DND-41 (cell line): ENCODE data around the gene CERK.

Experiments used
- ATAC-seq: fragments of 200-7000 bp; cut with Tn5 transposase; 3 replicates; pipeline ENCODE4 v1.9.1; 2021; ENCODE audit warnings: low read depth; ENCODE audit not compliant: insufficient read depth
- DNase-seq: peaks from one replicate; pipeline ENCODE4 v3.0.0-alpha.2; 2020
- H2AFZ ChIP-seq: 2 replicates; pipeline ENCODE4 v1.6.0; 2012; ENCODE audit warnings: low read depth, low read length
- H3K27ac ChIP-seq: 2 replicates; pipeline ENCODE4 v1.5.1; 2012; ENCODE audit warnings: low read length, inconsistent platforms
- H3K27me3 ChIP-seq: fragments of 200-600 bp; sonication (generic); 2 replicates; pipeline ENCODE4 v1.6.0; 2012; ENCODE audit warnings: low read length, mild to moderate bottlenecking, inconsistent platforms; ENCODE audit not compliant: insufficient read depth, poor library complexity
- H3K36me3 ChIP-seq: 2 replicates; pipeline ENCODE4 v1.5.1; 2012; ENCODE audit warnings: low read length, inconsistent platforms; ENCODE audit not compliant: insufficient read depth
- H3K4me1 ChIP-seq: 2 replicates; pipeline ENCODE4 v1.5.1; 2012; ENCODE audit warnings: mild to moderate bottlenecking, low read length; ENCODE audit not compliant: insufficient read depth
- H3K4me2 ChIP-seq: 2 replicates; pipeline ENCODE4 v1.6.0; 2012; ENCODE audit warnings: mild to moderate bottlenecking, moderate library complexity, low read length, inconsistent platforms; ENCODE audit not compliant: insufficient read depth
- H3K4me3 ChIP-seq, 2 experiments: fragments of 200-600 bp in 1 of 2; shearing (Covaris generic) in 1 of 2; 2 replicates each; pipeline ENCODE4 v1.5.1; 2012 to 2016; ENCODE audit warnings: inconsistent platforms in 2 of 2, low read length in 2 of 2, mild to moderate bottlenecking in 2 of 2, low read depth in 1 of 2, moderate library complexity in 1 of 2
- H3K79me2 ChIP-seq: 2 replicates; pipeline ENCODE4 v1.6.0; 2012; ENCODE audit warnings: low read length, inconsistent platforms; ENCODE audit not compliant: insufficient read depth
- H3K9ac ChIP-seq: 2 replicates; pipeline ENCODE4 v1.6.0; 2012; ENCODE audit warnings: low read depth, mild to moderate bottlenecking, inconsistent platforms, low read length, moderate library complexity
- H3K9me3 ChIP-seq: 2 replicates; pipeline ENCODE4 v1.5.1; 2012; ENCODE audit warnings: low read length, moderate library complexity, mild to moderate bottlenecking, inconsistent platforms; ENCODE audit not compliant: insufficient read depth, severe bottlenecking
- H4K20me1 ChIP-seq: 2 replicates; pipeline ENCODE4 v1.6.0; 2012; ENCODE audit warnings: low read length; ENCODE audit not compliant: insufficient read depth
- EZH2 ChIP-seq: IDR thresholded peaks from 3 replicates; pipeline ENCODE4 v1.6.1; 2012; ENCODE audit warnings: borderline replicate concordance, low read depth, mild to moderate bottlenecking, moderate library complexity, low read length, inconsistent platforms; ENCODE audit not compliant: severe bottlenecking
- TF ChIP-seq, protein P1 (sequence below): IDR thresholded peaks from 2 replicates; pipeline ENCODE4 v1.5.1; 2012; ENCODE audit warnings: borderline replicate concordance, low read length, moderate library complexity, mild to moderate bottlenecking; ENCODE audit not compliant: poor library complexity, severe bottlenecking; ENCODE audit errors: extremely low read depth

Gene CERK

GRCh38 chr22:46699091-46699490 is 39.0 kb downstream of the CERK start:
- H2AFZ ChIP-seq: no peak overlapping the region
- DNase-seq (no peak), ATAC-seq (no peak)
- no peak overlapping the region for H3K9ac ChIP-seq
- no peak overlapping the region for H3K4me3 ChIP-seq
- H3K36me3 ChIP-seq: peaks cover 93% of the 10 kb centered on the region
- no peaks in the 10 kb centered on the region for H3K27me3 ChIP-seq
- no peak overlapping the region for H3K27ac ChIP-seq
- no peaks in the 10 kb centered on the region for H3K79me2 ChIP-seq
- peaks cover 12% of the 10 kb centered on the region for H4K20me1 ChIP-seq
- H3K4me1 ChIP-seq: no peaks in the 10 kb centered on the region
- no peak for TF ChIP-seq EZH2
- TF ChIP-seq, protein P1, sequence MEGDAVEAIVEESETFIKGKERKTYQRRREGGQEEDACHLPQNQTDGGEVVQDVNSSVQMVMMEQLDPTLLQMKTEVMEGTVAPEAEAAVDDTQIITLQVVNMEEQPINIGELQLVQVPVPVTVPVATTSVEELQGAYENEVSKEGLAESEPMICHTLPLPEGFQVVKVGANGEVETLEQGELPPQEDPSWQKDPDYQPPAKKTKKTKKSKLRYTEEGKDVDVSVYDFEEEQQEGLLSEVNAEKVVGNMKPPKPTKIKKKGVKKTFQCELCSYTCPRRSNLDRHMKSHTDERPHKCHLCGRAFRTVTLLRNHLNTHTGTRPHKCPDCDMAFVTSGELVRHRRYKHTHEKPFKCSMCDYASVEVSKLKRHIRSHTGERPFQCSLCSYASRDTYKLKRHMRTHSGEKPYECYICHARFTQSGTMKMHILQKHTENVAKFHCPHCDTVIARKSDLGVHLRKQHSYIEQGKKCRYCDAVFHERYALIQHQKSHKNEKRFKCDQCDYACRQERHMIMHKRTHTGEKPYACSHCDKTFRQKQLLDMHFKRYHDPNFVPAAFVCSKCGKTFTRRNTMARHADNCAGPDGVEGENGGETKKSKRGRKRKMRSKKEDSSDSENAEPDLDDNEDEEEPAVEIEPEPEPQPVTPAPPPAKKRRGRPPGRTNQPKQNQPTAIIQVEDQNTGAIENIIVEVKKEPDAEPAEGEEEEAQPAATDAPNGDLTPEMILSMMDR: no peak
- H3K4me2 ChIP-seq: no peak overlapping the region
- H3K9me3 ChIP-seq: no peaks in the 10 kb centered on the region

GRCh38 chr22:46697811-46698515 is 40.1 kb downstream of the CERK start:
- TF ChIP-seq, protein P1: no peak
- TF ChIP-seq EZH2: no peak
- H3K27me3 ChIP-seq: no peaks in the 10 kb centered on the region
- no peaks in the 10 kb centered on the region for H3K9me3 ChIP-seq
- peaks cover 93% of the 10 kb centered on the region for H3K36me3 ChIP-seq
- H3K9ac ChIP-seq: no peak overlapping the region
- no peak overlapping the region for H2AFZ ChIP-seq
- H3K79me2 ChIP-seq: no peaks in the 10 kb centered on the region
- no peak for ATAC-seq
- DNase-seq: no peak
- no peak overlapping the region for H3K4me3 ChIP-seq
- no peaks in the 10 kb centered on the region for H3K4me1 ChIP-seq
- no peak overlapping the region for H3K4me2 ChIP-seq
- peak overlapping the region; percentile 24; the same call in 1 of the 2 replicates for H3K27ac ChIP-seq
- peaks cover 9% of the 10 kb centered on the region for H4K20me1 ChIP-seq

- Histone ChIP-seq H3K27ac (no peak overlapping the region), H3K9me3 (no peaks in the 10 kb centered on the region), H3K79me2 (no peaks in the 10 kb centered on the region), H2AFZ (no peak overlapping the region), H3K4me1 (no peaks in the 10 kb centered on the region), H3K4me3 (no peak overlapping the region), H3K4me2 (no peak overlapping the region), H3K36me3 (peaks cover 88% of the 10 kb centered on the region), H3K9ac (no peak overlapping the region), H4K20me1 (peaks cover 9% of the 10 kb centered on the region), H3K27me3 (no peaks in the 10 kb centered on the region)
- TF ChIP-seq, protein P1: no peak
- no peak for TF ChIP-seq EZH2
- ATAC-seq (no peak), DNase-seq (no peak)
These were observed 41.4 kb downstream of the CERK start for GRCh38 chr22:46696614-46697013.
